K562 (cell line): Measurements from ENCODE around the gene AQP1.

Experiments
- ELF4 ChIP-seq: fragments of 450-650 bp; formaldehyde crosslinking; IDR thresholded peaks from 2 replicates; pipeline ENCODE4 v1.4.0; 2022; ENCODE audit warnings: missing genetic modification characterization
- GABPA ChIP-seq: fragments of 200-800 bp; sonication (Bioruptor generic); conservative IDR thresholded peaks from 2 replicates; pipeline ENCODE4 v1.6.1; 2016; ENCODE audit warnings: low read depth, missing genetic modification characterization, missing compliant biosample characterization

GRCh38 chr7:30863706-30864035 is 48.0 kb upstream of the AQP1 start:
- TF ChIP-seq ELF4 (CRISPR knock-in tag) (no peak), GABPA (tag) (no peak)
